ENCODE data around the gene CIAO2B. TPM values are rescaled to one million over a fixed set of nuclear protein-coding genes. Genes with fewer than 3 reads are reported as not detected.

The CIAO2B gene
- polyA plus RNA-seq, 1 donor (not counting 4 experiments of a cell fraction or from before 2014, with no cell fraction given): 105 TPM

- no peak overlapping the region for H3K4me2 ChIP-seq (ENCODE audit: control insufficient read depth, extremely low read depth, insufficient read depth, low read depth, low read length)
- no peak for FAIRE-seq
- no peak overlapping the region for H3K4me3 ChIP-seq (ENCODE audit: control insufficient read depth in 2 of 3, extremely low read depth in 1 of 3, insufficient read depth in 2 of 3, low read depth in 1 of 3, low read length in 3 of 3)
- H3K27me3 ChIP-seq (ENCODE audit: control insufficient read depth, extremely low read depth, insufficient read depth, low read length): peaks cover 3% of the 10 kb centered on the region
- no peak overlapping the region for H3K27ac ChIP-seq (ENCODE audit: control insufficient read depth, insufficient read depth, low read length)
- no peaks in the 10 kb centered on the region for H3K9me3 ChIP-seq (ENCODE audit: control insufficient read depth, low read depth, low read length)
- no peaks in the 10 kb centered on the region for H3K9me1 ChIP-seq (ENCODE audit: control insufficient read depth, extremely low read depth, insufficient read depth, low read length)
- H4K20me1 ChIP-seq (ENCODE audit: control insufficient read depth, extremely low read depth, insufficient read depth, low read length): no peaks in the 10 kb centered on the region
- peaks cover 10% of the 10 kb centered on the region for H3K4me1 ChIP-seq (ENCODE audit: control insufficient read depth, extremely low read depth, insufficient read depth, low read length)
- no peak overlapping the region for H3K9ac ChIP-seq (ENCODE audit: control insufficient read depth, extremely low read depth, insufficient read depth, low read length)
- no peaks in the 10 kb centered on the region for H3K79me2 ChIP-seq (ENCODE audit: control insufficient read depth, insufficient read depth, low read length)
- no peak overlapping the region for H2AFZ ChIP-seq (ENCODE audit: control insufficient read depth, low read length)
- TF ChIP-seq EZH2 (IDR thresholded peaks at IDR 0.05; ENCODE audit: low read length): no peak
- TF ChIP-seq, protein P1, sequence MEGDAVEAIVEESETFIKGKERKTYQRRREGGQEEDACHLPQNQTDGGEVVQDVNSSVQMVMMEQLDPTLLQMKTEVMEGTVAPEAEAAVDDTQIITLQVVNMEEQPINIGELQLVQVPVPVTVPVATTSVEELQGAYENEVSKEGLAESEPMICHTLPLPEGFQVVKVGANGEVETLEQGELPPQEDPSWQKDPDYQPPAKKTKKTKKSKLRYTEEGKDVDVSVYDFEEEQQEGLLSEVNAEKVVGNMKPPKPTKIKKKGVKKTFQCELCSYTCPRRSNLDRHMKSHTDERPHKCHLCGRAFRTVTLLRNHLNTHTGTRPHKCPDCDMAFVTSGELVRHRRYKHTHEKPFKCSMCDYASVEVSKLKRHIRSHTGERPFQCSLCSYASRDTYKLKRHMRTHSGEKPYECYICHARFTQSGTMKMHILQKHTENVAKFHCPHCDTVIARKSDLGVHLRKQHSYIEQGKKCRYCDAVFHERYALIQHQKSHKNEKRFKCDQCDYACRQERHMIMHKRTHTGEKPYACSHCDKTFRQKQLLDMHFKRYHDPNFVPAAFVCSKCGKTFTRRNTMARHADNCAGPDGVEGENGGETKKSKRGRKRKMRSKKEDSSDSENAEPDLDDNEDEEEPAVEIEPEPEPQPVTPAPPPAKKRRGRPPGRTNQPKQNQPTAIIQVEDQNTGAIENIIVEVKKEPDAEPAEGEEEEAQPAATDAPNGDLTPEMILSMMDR (optimal IDR thresholded peaks at IDR 0.05 in 1 of 3, IDR thresholded peaks at IDR 0.05 in 1 of 3, conservative IDR thresholded peaks at IDR 0.05 in 1 of 3; ENCODE audit: extremely low read depth in 1 of 3, insufficient read depth in 2 of 3, low read length in 3 of 3): no peak
- dilution Hi-C loops (cut with MboI; ENCODE audit: extremely low pct_ligation_motif_present, low sequenced_read_pairs): no loop called here
- DNase-seq (ENCODE audit: low read depth, low spot score): no peak
- H3K36me3 ChIP-seq (ENCODE audit: control insufficient read depth in 2 of 2, extremely low read depth in 1 of 2, insufficient read depth in 2 of 2, low read length in 2 of 2): no peaks in the 10 kb centered on the region
Observed at GRCh38 chr16:66905633-66906539, 28.3 kb downstream of the CIAO2B start.

DNA sequence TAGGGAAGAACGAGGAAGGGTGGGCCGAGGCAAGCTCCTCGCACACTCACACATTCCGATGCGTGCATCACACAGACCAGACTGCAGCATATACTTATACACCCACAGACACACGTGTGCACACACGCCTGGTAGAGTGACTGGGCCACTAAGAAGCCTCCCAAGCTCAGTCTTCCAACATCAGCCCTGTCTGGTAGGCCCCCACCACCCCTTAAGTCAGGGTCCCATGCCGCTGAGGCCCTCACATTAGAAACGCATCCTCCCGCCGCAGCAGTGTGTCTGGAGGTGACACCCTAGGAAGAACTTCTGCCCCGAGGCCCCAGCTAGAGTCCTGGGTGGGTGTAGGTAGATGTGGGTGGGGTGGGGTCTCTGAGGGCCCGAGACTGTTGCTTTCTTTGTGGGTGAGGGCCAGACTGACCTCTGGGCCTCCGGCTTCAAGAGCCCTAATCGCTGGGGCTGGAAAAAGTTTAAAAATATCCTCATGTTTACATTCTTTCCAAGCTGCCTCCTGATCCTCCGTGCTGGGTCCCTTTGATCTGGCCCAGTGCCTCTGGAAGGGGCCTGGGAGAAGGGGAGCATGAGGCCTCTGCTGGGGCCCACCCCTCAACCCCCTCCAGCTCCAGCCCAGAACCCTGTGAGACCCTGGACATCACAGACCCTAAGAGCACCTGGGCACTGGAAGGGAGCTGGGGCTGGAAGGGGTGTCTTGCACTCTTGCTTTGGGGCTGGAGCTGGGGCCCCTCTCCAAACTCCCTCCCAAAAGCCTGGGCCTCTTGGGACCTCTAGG lies 29.2 kb downstream of the CIAO2B start:
- H3K27ac ChIP-seq (ENCODE audit: control insufficient read depth, insufficient read depth, low read length): no peak overlapping the region
- H3K4me1 ChIP-seq (ENCODE audit: control insufficient read depth, extremely low read depth, insufficient read depth, low read length): peaks cover 9% of the 10 kb centered on the region
- H3K4me3 ChIP-seq (ENCODE audit: control insufficient read depth in 2 of 3, extremely low read depth in 1 of 3, insufficient read depth in 2 of 3, low read depth in 1 of 3, low read length in 3 of 3): no peak overlapping the region
- H3K79me2 ChIP-seq (ENCODE audit: control insufficient read depth, insufficient read depth, low read length): no peaks in the 10 kb centered on the region
- H3K36me3 ChIP-seq (ENCODE audit: control insufficient read depth in 2 of 2, extremely low read depth in 1 of 2, insufficient read depth in 2 of 2, low read length in 2 of 2): no peaks in the 10 kb centered on the region
- dilution Hi-C loops (cut with MboI; ENCODE audit: extremely low pct_ligation_motif_present, low sequenced_read_pairs): no loop called here
- H4K20me1 ChIP-seq (ENCODE audit: control insufficient read depth, extremely low read depth, insufficient read depth, low read length): no peaks in the 10 kb centered on the region
- peaks cover 3% of the 10 kb centered on the region for H3K27me3 ChIP-seq (ENCODE audit: control insufficient read depth, extremely low read depth, insufficient read depth, low read length)
- FAIRE-seq: no peak
- H3K9ac ChIP-seq (ENCODE audit: control insufficient read depth, extremely low read depth, insufficient read depth, low read length): no peak overlapping the region
- peak; percentile 49 for DNase-seq (ENCODE audit: low read depth, low spot score)
- H3K9me1 ChIP-seq (ENCODE audit: control insufficient read depth, extremely low read depth, insufficient read depth, low read length): no peaks in the 10 kb centered on the region
- no peak for TF ChIP-seq EZH2 (IDR thresholded peaks at IDR 0.05; ENCODE audit: low read length)
- TF ChIP-seq, protein P1 (optimal IDR thresholded peaks at IDR 0.05 in 1 of 3, IDR thresholded peaks at IDR 0.05 in 1 of 3, conservative IDR thresholded peaks at IDR 0.05 in 1 of 3; ENCODE audit: extremely low read depth in 1 of 3, insufficient read depth in 2 of 3, low read length in 3 of 3): no peak
- no peak overlapping the region for H3K4me2 ChIP-seq (ENCODE audit: control insufficient read depth, extremely low read depth, insufficient read depth, low read depth, low read length)
- no peaks in the 10 kb centered on the region for H3K9me3 ChIP-seq (ENCODE audit: control insufficient read depth, low read depth, low read length)
- H2AFZ ChIP-seq (ENCODE audit: control insufficient read depth, low read length): no peak overlapping the region

Measured in keratinocyte (primary cell).